Measurements from ENCODE around the gene ST3GAL2. TPM values are rescaled to one million over a fixed set of nuclear protein-coding genes. Genes with fewer than 3 reads are reported as not detected.
A peak's percentile ranks its signal among the peaks of the same experiment; 100 is the strongest.
"Not testable (repeated sequence)": the region's sequence is repeated elsewhere in the genome, so short reads cannot be mapped to it uniquely, and the experiment has no call there.

ST3GAL2 gene
- total and polyA plus RNA-seq, 5 donors from 2014 or later: 10.5 to 22.1 (median 17.3) TPM

- ATAC-seq (ENCODE audit: low read depth in 2 of 2) (no peak), DNase-seq (no peak)
- no peaks in the 10 kb centered on the region for H3K9me3 Mint-ChIP-seq
- Histone ChIP-seq H3K27me3 (ENCODE audit: control insufficient read depth, insufficient read depth, low read length) (no peaks in the 10 kb centered on the region), H3K27ac (ENCODE audit: insufficient read depth, low read length, poor library complexity, severe bottlenecking) (no peak overlapping the region), H3K4me1 (ENCODE audit: control insufficient read depth, insufficient read depth, low read length, poor library complexity, severe bottlenecking) (peaks cover 9% of the 10 kb centered on the region), H3K36me3 (ENCODE audit: control insufficient read depth, insufficient read depth, low read length) (peaks cover 32% of the 10 kb centered on the region), H3K9me3 (ENCODE audit: control insufficient read depth in 2 of 2, low read length in 2 of 2) (no peaks in the 10 kb centered on the region), H3K4me3 (ENCODE audit: low read depth, low read length) (no peak overlapping the region)
- H3K4me1 Mint-ChIP-seq: peaks cover 0 to 20% (median 12%) of the 10 kb centered on the region in 4 donors
- H3K36me3 Mint-ChIP-seq: peaks cover 24% of the 10 kb centered on the region
- H3K27ac Mint-ChIP-seq: no peak overlapping the region
- H3K4me3 Mint-ChIP-seq: no peak overlapping the region
- no peaks in the 10 kb centered on the region for H3K27me3 Mint-ChIP-seq
These were observed 64.7 kb downstream of the ST3GAL2 start for GRCh38 chr16:70374213-70374612.

- H3K4me3 Mint-ChIP-seq: peak overlapping the region in 1 of 4 donors; percentile 15
- peaks cover 0 to 18% (median 10%) of the 10 kb centered on the region in 4 donors for H3K4me1 Mint-ChIP-seq
- no peaks in the 10 kb centered on the region for H3K9me3 Mint-ChIP-seq
- peaks cover 24% of the 10 kb centered on the region for H3K36me3 Mint-ChIP-seq
- Histone ChIP-seq H3K36me3 (ENCODE audit: control insufficient read depth, insufficient read depth, low read length) (peaks cover 32% of the 10 kb centered on the region), H3K9me3 (ENCODE audit: control insufficient read depth in 2 of 2, low read length in 2 of 2) (no peaks in the 10 kb centered on the region), H3K4me1 (ENCODE audit: control insufficient read depth, insufficient read depth, low read length, poor library complexity, severe bottlenecking) (peaks cover 6% of the 10 kb centered on the region), H3K27me3 (ENCODE audit: control insufficient read depth, insufficient read depth, low read length) (no peaks in the 10 kb centered on the region), H3K27ac (ENCODE audit: insufficient read depth, low read length, poor library complexity, severe bottlenecking) (no peak overlapping the region), H3K4me3 (ENCODE audit: low read depth, low read length) (no peak overlapping the region)
- no peaks in the 10 kb centered on the region for H3K27me3 Mint-ChIP-seq
- H3K27ac Mint-ChIP-seq: no peak overlapping the region
- DNase-seq (no peak), ATAC-seq (ENCODE audit: low read depth in 2 of 2) (no peak)
These were observed 65.8 kb downstream of the ST3GAL2 start for GRCh38 chr16:70372921-70373728.

GRCh38 chr16:70370924-70371323, 68.0 kb downstream of the ST3GAL2 start:
- Histone ChIP-seq H3K36me3 (ENCODE audit: control insufficient read depth, insufficient read depth, low read length) (peaks cover 39% of the 10 kb centered on the region), H3K9me3 (ENCODE audit: control insufficient read depth in 2 of 2, low read length in 2 of 2) (no peaks in the 10 kb centered on the region), H3K4me3 (ENCODE audit: low read depth, low read length) (no peak overlapping the region), H3K27ac (ENCODE audit: insufficient read depth, low read length, poor library complexity, severe bottlenecking) (no peak overlapping the region), H3K27me3 (ENCODE audit: control insufficient read depth, insufficient read depth, low read length) (no peaks in the 10 kb centered on the region), H3K4me1 (ENCODE audit: control insufficient read depth, insufficient read depth, low read length, poor library complexity, severe bottlenecking) (peaks cover 6% of the 10 kb centered on the region)
- DNase-seq (no peak), ATAC-seq (ENCODE audit: low read depth in 2 of 2) (no peak)
- H3K27ac Mint-ChIP-seq: peak overlapping the region in 1 of 3 donors; percentile 20
- H3K27me3 Mint-ChIP-seq: no peaks in the 10 kb centered on the region
- peaks cover 24% of the 10 kb centered on the region for H3K36me3 Mint-ChIP-seq
- H3K9me3 Mint-ChIP-seq: no peaks in the 10 kb centered on the region
- H3K4me1 Mint-ChIP-seq: peaks cover 0 to 8% (median 5%) of the 10 kb centered on the region in 4 donors
- no peak overlapping the region for H3K4me3 Mint-ChIP-seq

GRCh38 chr16:70370145-70370544, 68.8 kb downstream of the ST3GAL2 start:
- Mint-ChIP-seq H3K4me3 (peak overlapping the region in 1 of 4 donors; percentile 12), H3K27ac (peak overlapping the region; percentile 67 to 88 (median 86)), H3K36me3 (peaks cover 24% of the 10 kb centered on the region)
- peak; percentile 11 to 59 (median 50) for DNase-seq
- not testable (repeated sequence) for H3K27me3 ChIP-seq (ENCODE audit: control insufficient read depth, insufficient read depth, low read length); H3K9me3 Mint-ChIP-seq; H3K27me3 Mint-ChIP-seq; H3K9me3 ChIP-seq (ENCODE audit: control insufficient read depth in 2 of 2, low read length in 2 of 2); H3K4me1 Mint-ChIP-seq; H3K4me3 ChIP-seq (ENCODE audit: low read depth, low read length); H3K4me1 ChIP-seq (ENCODE audit: control insufficient read depth, insufficient read depth, low read length, poor library complexity, severe bottlenecking); H3K27ac ChIP-seq (ENCODE audit: insufficient read depth, low read length, poor library complexity, severe bottlenecking)
- peaks cover 47% of the 10 kb centered on the region for H3K36me3 ChIP-seq (ENCODE audit: control insufficient read depth, insufficient read depth, low read length)
- ATAC-seq (ENCODE audit: low read depth in 2 of 2): peak; percentile 61 to 63

GRCh38 chr16:70364399-70364798, 74.5 kb downstream of the ST3GAL2 start:
- no peaks in the 10 kb centered on the region for H3K4me1 Mint-ChIP-seq
- H3K4me1 ChIP-seq (ENCODE audit: control insufficient read depth, insufficient read depth, low read length, poor library complexity, severe bottlenecking): peaks cover under 1% of the 10 kb centered on the region
- H3K27ac Mint-ChIP-seq: peak overlapping the region in 1 of 3 donors; percentile 43
- H3K36me3 ChIP-seq (ENCODE audit: control insufficient read depth, insufficient read depth, low read length): peaks cover 68% of the 10 kb centered on the region
- peaks cover 25% of the 10 kb centered on the region for H3K36me3 Mint-ChIP-seq
- no peaks in the 10 kb centered on the region for H3K27me3 ChIP-seq (ENCODE audit: control insufficient read depth, insufficient read depth, low read length)
- H3K9me3 Mint-ChIP-seq: no peaks in the 10 kb centered on the region
- DNase-seq (no peak), ATAC-seq (ENCODE audit: low read depth in 2 of 2) (no peak)
- H3K27me3 Mint-ChIP-seq: no peaks in the 10 kb centered on the region
- no peaks in the 10 kb centered on the region for H3K9me3 ChIP-seq (ENCODE audit: control insufficient read depth in 2 of 2, low read length in 2 of 2)
- no peak overlapping the region for H3K27ac ChIP-seq (ENCODE audit: insufficient read depth, low read length, poor library complexity, severe bottlenecking)
- no peak overlapping the region for H3K4me3 Mint-ChIP-seq
- no peak overlapping the region for H3K4me3 ChIP-seq (ENCODE audit: low read depth, low read length)

GRCh38 chr16:70359552-70359951, 79.3 kb downstream of the ST3GAL2 start:
- Histone ChIP-seq H3K4me1 (ENCODE audit: control insufficient read depth, insufficient read depth, low read length, poor library complexity, severe bottlenecking) (no peaks in the 10 kb centered on the region), H3K4me3 (ENCODE audit: low read depth, low read length) (no peak overlapping the region), H3K9me3 (ENCODE audit: control insufficient read depth in 2 of 2, low read length in 2 of 2) (no peaks in the 10 kb centered on the region), H3K27ac (ENCODE audit: insufficient read depth, low read length, poor library complexity, severe bottlenecking) (no peak overlapping the region), H3K27me3 (ENCODE audit: control insufficient read depth, insufficient read depth, low read length) (no peaks in the 10 kb centered on the region), H3K36me3 (ENCODE audit: control insufficient read depth, insufficient read depth, low read length) (peaks cover 84% of the 10 kb centered on the region)
- ATAC-seq (ENCODE audit: low read depth in 2 of 2) (no peak), DNase-seq (no peak)
- no peak overlapping the region for H3K27ac Mint-ChIP-seq
- H3K4me1 Mint-ChIP-seq: peaks cover 0 to 2% (median 0%) of the 10 kb centered on the region in 4 donors
- H3K4me3 Mint-ChIP-seq: no peak overlapping the region
- peaks cover 24% of the 10 kb centered on the region for H3K36me3 Mint-ChIP-seq
- no peaks in the 10 kb centered on the region for H3K9me3 Mint-ChIP-seq
- no peaks in the 10 kb centered on the region for H3K27me3 Mint-ChIP-seq

- peaks cover 9 to 35% (median 22%) of the 10 kb centered on the region in 4 donors for H3K4me1 Mint-ChIP-seq
- no peak for ATAC-seq (ENCODE audit: low read depth in 2 of 2)
- DNase-seq: no peak
- H3K9me3 Mint-ChIP-seq: no peaks in the 10 kb centered on the region
- no peaks in the 10 kb centered on the region for H3K9me3 ChIP-seq (ENCODE audit: control insufficient read depth in 2 of 2, low read length in 2 of 2)
- no peak overlapping the region for H3K4me3 ChIP-seq (ENCODE audit: low read depth, low read length)
- peaks cover 9% of the 10 kb centered on the region for H3K36me3 Mint-ChIP-seq
- H3K36me3 ChIP-seq (ENCODE audit: control insufficient read depth, insufficient read depth, low read length): peaks cover 29% of the 10 kb centered on the region
- H3K4me3 Mint-ChIP-seq: peak overlapping the region in 2 of 4 donors; percentile 2 to 7
- H3K4me1 ChIP-seq (ENCODE audit: control insufficient read depth, insufficient read depth, low read length, poor library complexity, severe bottlenecking): peaks cover 19% of the 10 kb centered on the region
- no peaks in the 10 kb centered on the region for H3K27me3 Mint-ChIP-seq
- H3K27ac Mint-ChIP-seq: peak overlapping the region in 1 of 3 donors; percentile 58
- H3K27me3 ChIP-seq (ENCODE audit: control insufficient read depth, insufficient read depth, low read length): no peaks in the 10 kb centered on the region
- H3K27ac ChIP-seq (ENCODE audit: insufficient read depth, low read length, poor library complexity, severe bottlenecking): no peak overlapping the region
These were observed 89.1 kb downstream of the ST3GAL2 start for GRCh38 chr16:70349783-70350182.

- ATAC-seq (ENCODE audit: low read depth in 2 of 2) (no peak), DNase-seq (no peak)
- H3K36me3 Mint-ChIP-seq: peaks cover 9% of the 10 kb centered on the region
- no peak overlapping the region for H3K4me3 ChIP-seq (ENCODE audit: low read depth, low read length)
- H3K9me3 Mint-ChIP-seq: no peaks in the 10 kb centered on the region
- H3K27me3 Mint-ChIP-seq: no peaks in the 10 kb centered on the region
- H3K4me1 Mint-ChIP-seq: peaks cover 9 to 35% (median 22%) of the 10 kb centered on the region in 4 donors
- H3K36me3 ChIP-seq (ENCODE audit: control insufficient read depth, insufficient read depth, low read length): peaks cover 25% of the 10 kb centered on the region
- no peaks in the 10 kb centered on the region for H3K27me3 ChIP-seq (ENCODE audit: control insufficient read depth, insufficient read depth, low read length)
- H3K4me3 Mint-ChIP-seq: peak overlapping the region in 1 of 4 donors; percentile 18
- peak overlapping the region in 2 of 3 donors; percentile 46 to 58 for H3K27ac Mint-ChIP-seq
- H3K4me1 ChIP-seq (ENCODE audit: control insufficient read depth, insufficient read depth, low read length, poor library complexity, severe bottlenecking): peaks cover 19% of the 10 kb centered on the region
- H3K27ac ChIP-seq (ENCODE audit: insufficient read depth, low read length, poor library complexity, severe bottlenecking): peak overlapping the region; percentile 97
- no peaks in the 10 kb centered on the region for H3K9me3 ChIP-seq (ENCODE audit: control insufficient read depth in 2 of 2, low read length in 2 of 2)
These were observed 89.9 kb downstream of the ST3GAL2 start for GRCh38 chr16:70348991-70349390.
